ENCODE measurements around the gene FRMD8. TPM values are rescaled to one million over a fixed set of nuclear protein-coding genes. Genes with fewer than 3 reads are reported as not detected.

The FRMD8 gene
- total RNA-seq, 6 experiments from 2014 or later: 22.4 to 28.5 (median 27.1) TPM

DNA sequence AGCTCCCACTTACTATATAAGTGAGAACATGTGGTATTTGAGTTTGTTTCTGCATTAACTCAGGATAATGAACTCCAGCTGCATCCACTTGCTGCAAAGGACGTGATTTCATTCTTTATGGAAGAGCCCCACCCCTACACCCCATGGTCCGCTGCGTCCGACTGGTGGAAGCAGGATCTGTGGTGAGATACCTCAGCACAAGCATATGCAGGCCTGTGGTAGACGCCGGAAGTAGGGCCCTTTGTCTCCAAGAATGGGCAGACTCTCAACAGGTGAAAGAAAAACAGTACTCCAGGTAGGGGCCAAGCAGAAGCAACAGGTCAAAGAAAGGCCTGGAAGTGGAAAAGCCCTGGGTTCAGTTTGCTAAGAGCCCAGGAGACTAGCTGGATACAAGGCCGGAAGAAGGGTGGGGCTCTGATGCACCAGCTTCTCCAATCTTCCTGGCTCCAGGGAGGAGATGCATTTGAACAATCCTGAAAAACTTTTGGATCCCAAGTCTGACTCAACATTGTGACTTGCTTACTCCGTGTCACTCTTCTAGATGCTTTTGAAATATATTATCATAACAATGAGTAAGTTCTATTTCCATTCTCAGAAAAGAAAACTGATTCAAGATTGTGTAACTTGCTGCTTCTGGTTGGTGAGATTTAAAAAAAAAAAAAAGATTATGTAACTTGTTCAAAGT is 66.5 kb downstream of the FRMD8 start:
- peaks cover 37% of the 10 kb centered on the region for H3K9me3 Mint-ChIP-seq
- H3K4me3 Mint-ChIP-seq: peak overlapping the region; percentile 88
- peaks cover 40% of the 10 kb centered on the region for H3K36me3 Mint-ChIP-seq (ENCODE audit: low read depth)
- TF ChIP-seq CTCF (IDR thresholded peaks at IDR 0.05): no peak
- H3K4me1 Mint-ChIP-seq (ENCODE audit: low read depth): peaks cover 77% of the 10 kb centered on the region
- H3K27ac Mint-ChIP-seq: peak overlapping the region; percentile 96
- H3K27me3 Mint-ChIP-seq (ENCODE audit: insufficient read depth): peaks cover 62% of the 10 kb centered on the region
- peak; percentile 92 for DNase-seq

DNA sequence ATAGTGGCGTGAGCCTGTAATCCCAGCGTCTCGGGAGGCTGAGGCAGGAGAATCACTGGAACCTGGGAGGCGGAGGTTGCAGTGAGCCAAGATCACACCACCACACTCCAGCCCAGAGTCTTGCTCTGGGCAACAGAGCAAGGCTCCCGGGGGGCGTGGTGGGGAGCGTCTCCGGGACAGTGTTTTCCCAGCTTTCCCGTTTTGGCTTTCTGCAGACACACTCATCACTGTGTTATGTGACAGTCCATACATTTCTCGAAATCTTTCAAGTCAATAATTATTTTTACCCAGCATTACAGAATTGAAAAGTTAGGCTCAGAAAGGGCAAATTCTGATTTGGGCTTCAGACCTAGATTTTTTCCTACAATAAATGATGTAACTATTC is 67.9 kb downstream of the FRMD8 start:
- Mint-ChIP-seq H3K4me3 (peak overlapping the region; percentile 88), H3K4me1 (ENCODE audit: low read depth) (peaks cover 65% of the 10 kb centered on the region), H3K9me3 (peaks cover 24% of the 10 kb centered on the region), H3K27ac (peak overlapping the region; percentile 96), H3K27me3 (ENCODE audit: insufficient read depth) (peaks cover 54% of the 10 kb centered on the region), H3K36me3 (ENCODE audit: low read depth) (peaks cover 32% of the 10 kb centered on the region)
- DNase-seq: no peak
- no peak for TF ChIP-seq CTCF (IDR thresholded peaks at IDR 0.05)

GRCh38 chr11:65454696-65455456 is 68.4 kb downstream of the FRMD8 start:
- no peak for TF ChIP-seq CTCF (IDR thresholded peaks at IDR 0.05)
- Mint-ChIP-seq H3K27ac (peak overlapping the region; percentile 96), H3K4me1 (ENCODE audit: low read depth) (peaks cover 61% of the 10 kb centered on the region), H3K9me3 (peaks cover 18% of the 10 kb centered on the region), H3K4me3 (peak overlapping the region; percentile 88), H3K36me3 (ENCODE audit: low read depth) (peaks cover 28% of the 10 kb centered on the region), H3K27me3 (ENCODE audit: insufficient read depth) (peaks cover 53% of the 10 kb centered on the region)
- peak; percentile 53 for DNase-seq

DNA sequence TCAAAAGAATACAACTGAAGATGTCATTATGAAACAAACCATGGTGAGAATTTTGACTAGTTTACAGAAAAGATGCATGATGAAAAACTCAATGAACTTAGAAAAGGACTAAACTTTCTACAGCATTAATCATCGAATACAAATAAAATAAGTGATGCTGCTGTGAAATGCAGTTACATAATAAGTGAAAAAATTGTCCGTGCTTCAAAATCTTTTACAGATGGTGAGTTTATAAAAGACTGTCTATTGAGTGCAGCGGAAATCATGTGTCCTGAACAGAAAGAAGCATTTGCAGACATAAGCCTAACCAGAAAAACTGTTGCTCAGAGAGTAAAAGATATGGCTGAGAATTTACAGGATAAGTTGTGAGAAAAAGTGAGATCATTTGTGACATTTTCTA is 70.0 kb downstream of the FRMD8 start:
- no peak for TF ChIP-seq CTCF (IDR thresholded peaks at IDR 0.05)
- peaks cover 49% of the 10 kb centered on the region for H3K27me3 Mint-ChIP-seq (ENCODE audit: insufficient read depth)
- peaks cover 9% of the 10 kb centered on the region; the same call in 1 of the 2 replicates for H3K9me3 Mint-ChIP-seq
- peak overlapping the region; percentile 96 for H3K27ac Mint-ChIP-seq
- peaks cover 61% of the 10 kb centered on the region for H3K4me1 Mint-ChIP-seq (ENCODE audit: low read depth)
- H3K4me3 Mint-ChIP-seq: peak overlapping the region; percentile 68
- H3K36me3 Mint-ChIP-seq (ENCODE audit: low read depth): peaks cover 28% of the 10 kb centered on the region
- no peak for DNase-seq

DNA sequence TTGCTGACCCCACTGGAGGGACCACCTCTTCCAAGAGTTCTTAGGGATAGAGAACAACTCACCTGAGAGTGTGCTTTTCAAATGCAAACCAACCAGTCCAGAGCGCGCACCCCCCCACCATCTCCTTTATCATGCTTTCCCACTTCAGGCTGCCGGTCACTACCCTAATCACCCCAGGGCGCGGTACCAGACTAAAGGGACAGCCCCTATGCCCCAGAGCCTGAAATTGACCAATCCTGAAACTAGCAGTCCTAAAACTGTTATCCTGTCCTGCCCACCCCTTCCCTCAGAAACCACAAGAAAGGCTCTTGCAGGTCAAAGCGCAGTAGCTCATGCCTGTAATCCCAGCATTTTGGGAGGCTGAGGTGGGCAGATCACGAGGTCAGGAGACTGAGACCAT is 73.1 kb downstream of the FRMD8 start:
- H3K36me3 Mint-ChIP-seq (ENCODE audit: low read depth): peaks cover 24% of the 10 kb centered on the region
- peaks cover 34% of the 10 kb centered on the region for H3K4me1 Mint-ChIP-seq (ENCODE audit: low read depth)
- TF ChIP-seq CTCF (IDR thresholded peaks at IDR 0.05): no peak
- H3K4me3 Mint-ChIP-seq: no peak overlapping the region; the same call in 1 of the 2 replicates
- peak overlapping the region; percentile 42; the same call in 1 of the 2 replicates for H3K27ac Mint-ChIP-seq
- DNase-seq: no peak
- H3K27me3 Mint-ChIP-seq (ENCODE audit: insufficient read depth): peaks cover 32% of the 10 kb centered on the region
- no peaks in the 10 kb centered on the region for H3K9me3 Mint-ChIP-seq

Other genes starting within 250 kb of the FRMD8 start
- gene SPDYC, start 216.4 kb upstream of the FRMD8 start, total RNA-seq (2021; fragmentation: NEBNext Ultra II Directional; extraction: Animal tissue kit (Norgen Biotek cat#: 25700)): not detected
- 100 to 1,000 TPM; 203 to 271 (median 231) TPM for gene CAPN1, start 204.7 kb upstream of the FRMD8 start, total RNA-seq (2021; fragmentation: NEBNext Ultra II Directional; extraction: Animal tissue kit (Norgen Biotek cat#: 25700))
- gene POLA2, start 124.7 kb upstream of the FRMD8 start, total RNA-seq (2021; fragmentation: NEBNext Ultra II Directional; extraction: Animal tissue kit (Norgen Biotek cat#: 25700)): 10 to 100 TPM in 5 of 6 experiments, 1 to 10 TPM in 1; 8.6 to 18.3 (median 15.3) TPM
- gene CDC42EP2, start 71.8 kb upstream of the FRMD8 start, total RNA-seq (2021; fragmentation: NEBNext Ultra II Directional; extraction: Animal tissue kit (Norgen Biotek cat#: 25700)): 10 to 100 TPM; 19.0 to 35.3 (median 22.6) TPM
- 10 to 100 TPM; 55.4 to 64.3 (median 61.7) TPM for gene DPF2, start 52.8 kb upstream of the FRMD8 start, total RNA-seq (2021; fragmentation: NEBNext Ultra II Directional; extraction: Animal tissue kit (Norgen Biotek cat#: 25700))
- under 1 TPM in 2 of 6 experiments, not detected in 4; 0.12 to 0.13 TPM for gene TIGD3, start 31.9 kb upstream of the FRMD8 start, total RNA-seq (2021; fragmentation: NEBNext Ultra II Directional; extraction: Animal tissue kit (Norgen Biotek cat#: 25700))
- gene SLC25A45, start 4.0 kb upstream of the FRMD8 start, total RNA-seq (2021; fragmentation: NEBNext Ultra II Directional; extraction: Animal tissue kit (Norgen Biotek cat#: 25700)): 1 to 10 TPM; 4.9 to 8.9 (median 5.8) TPM
- 100 to 1,000 TPM; 185 to 250 (median 213) TPM for gene NEAT1, start 36.2 kb downstream of the FRMD8 start, total RNA-seq (2021; fragmentation: NEBNext Ultra II Directional; extraction: Animal tissue kit (Norgen Biotek cat#: 25700))
- gene MALAT1, start 112.4 kb downstream of the FRMD8 start, total RNA-seq (2021; fragmentation: NEBNext Ultra II Directional; extraction: Animal tissue kit (Norgen Biotek cat#: 25700)): 1,000 to 10,000 TPM; 3,136 to 4,087 (median 3,570) TPM
- gene SCYL1, start 138.4 kb downstream of the FRMD8 start, total RNA-seq (2021; fragmentation: NEBNext Ultra II Directional; extraction: Animal tissue kit (Norgen Biotek cat#: 25700)): 100 to 1,000 TPM; 120 to 137 (median 126) TPM
- 10 to 100 TPM; 64.0 to 78.1 (median 66.0) TPM for gene LTBP3, start 171.7 kb downstream of the FRMD8 start, total RNA-seq (2021; fragmentation: NEBNext Ultra II Directional; extraction: Animal tissue kit (Norgen Biotek cat#: 25700))
- 10 to 100 TPM; 57.7 to 72.0 (median 64.3) TPM for gene ZNRD2, start 183.8 kb downstream of the FRMD8 start, total RNA-seq (2021; fragmentation: NEBNext Ultra II Directional; extraction: Animal tissue kit (Norgen Biotek cat#: 25700))
- gene FAM89B, start 185.9 kb downstream of the FRMD8 start, total RNA-seq (2021; fragmentation: NEBNext Ultra II Directional; extraction: Animal tissue kit (Norgen Biotek cat#: 25700)): 10 to 100 TPM; 40.9 to 52.8 (median 43.7) TPM
- gene EHBP1L1, start 189.4 kb downstream of the FRMD8 start, total RNA-seq (2021; fragmentation: NEBNext Ultra II Directional; extraction: Animal tissue kit (Norgen Biotek cat#: 25700)): 10 to 100 TPM; 47.5 to 69.3 (median 61.3) TPM
- gene KCNK7, start 209.2 kb downstream of the FRMD8 start, total RNA-seq (2021; fragmentation: NEBNext Ultra II Directional; extraction: Animal tissue kit (Norgen Biotek cat#: 25700)): under 1 TPM in 3 of 6 experiments, not detected in 3; 0.16 to 0.31 (median 0.30) TPM
- 10 to 100 TPM; 42.1 to 51.1 (median 46.5) TPM for gene MAP3K11, start 227.6 kb downstream of the FRMD8 start, total RNA-seq (2021; fragmentation: NEBNext Ultra II Directional; extraction: Animal tissue kit (Norgen Biotek cat#: 25700))
- 10 to 100 TPM; 51.5 to 66.7 (median 57.3) TPM for gene PCNX3, start 229.1 kb downstream of the FRMD8 start, total RNA-seq (2021; fragmentation: NEBNext Ultra II Directional; extraction: Animal tissue kit (Norgen Biotek cat#: 25700))

All from HFFc6 (cell line).